Measurements from ENCODE around the gene SDK2.

Gene SDK2

GRCh38 chr17:73380439-73381106 is 263.7 kb downstream of the SDK2 start:
- Histone ChIP-seq H3K4me3 (ENCODE audit: low read length) (no peak overlapping the region), H3K9me2 (replicated peaks; ENCODE audit: insufficient read depth, low read length) (no peaks in the 10 kb centered on the region), H3K4me1 (ENCODE audit: low read length) (no peaks in the 10 kb centered on the region), H3K27me3 (replicated peaks; ENCODE audit: insufficient read depth, low read length) (peaks cover 58% of the 10 kb centered on the region), H3K9ac (ENCODE audit: low read length) (no peak overlapping the region), H3K79me2 (ENCODE audit: low read length) (no peaks in the 10 kb centered on the region), H4K20me1 (ENCODE audit: insufficient read depth, low read length) (no peaks in the 10 kb centered on the region), H3K9me3 (replicated peaks; ENCODE audit: insufficient read depth, low read length) (no peaks in the 10 kb centered on the region), H3K27ac (ENCODE audit: low read length) (no peak overlapping the region), H3K4me2 (ENCODE audit: low read depth, low read length) (no peak overlapping the region), H3K36me3 (replicated peaks; ENCODE audit: insufficient read depth, low read length) (no peaks in the 10 kb centered on the region), H2AFZ (ENCODE audit: low read length) (no peak overlapping the region), H3F3A (ENCODE audit: insufficient read depth, low read length) (no peaks in the 10 kb centered on the region)
- DNase-seq = no peak
- TF ChIP-seq, protein P1, sequence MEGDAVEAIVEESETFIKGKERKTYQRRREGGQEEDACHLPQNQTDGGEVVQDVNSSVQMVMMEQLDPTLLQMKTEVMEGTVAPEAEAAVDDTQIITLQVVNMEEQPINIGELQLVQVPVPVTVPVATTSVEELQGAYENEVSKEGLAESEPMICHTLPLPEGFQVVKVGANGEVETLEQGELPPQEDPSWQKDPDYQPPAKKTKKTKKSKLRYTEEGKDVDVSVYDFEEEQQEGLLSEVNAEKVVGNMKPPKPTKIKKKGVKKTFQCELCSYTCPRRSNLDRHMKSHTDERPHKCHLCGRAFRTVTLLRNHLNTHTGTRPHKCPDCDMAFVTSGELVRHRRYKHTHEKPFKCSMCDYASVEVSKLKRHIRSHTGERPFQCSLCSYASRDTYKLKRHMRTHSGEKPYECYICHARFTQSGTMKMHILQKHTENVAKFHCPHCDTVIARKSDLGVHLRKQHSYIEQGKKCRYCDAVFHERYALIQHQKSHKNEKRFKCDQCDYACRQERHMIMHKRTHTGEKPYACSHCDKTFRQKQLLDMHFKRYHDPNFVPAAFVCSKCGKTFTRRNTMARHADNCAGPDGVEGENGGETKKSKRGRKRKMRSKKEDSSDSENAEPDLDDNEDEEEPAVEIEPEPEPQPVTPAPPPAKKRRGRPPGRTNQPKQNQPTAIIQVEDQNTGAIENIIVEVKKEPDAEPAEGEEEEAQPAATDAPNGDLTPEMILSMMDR (IDR thresholded peaks at IDR 0.05; ENCODE audit: low read length) = no peak
- TF ChIP-seq EZH2phosphoT487 (IDR thresholded peaks at IDR 0.05; ENCODE audit: low read length) (no peak), EZH2 (optimal IDR thresholded peaks at IDR 0.05; ENCODE audit: low read depth, low read length) (no peak)

- no peak overlapping the region for H2AFZ ChIP-seq (ENCODE audit: low read length)
- no peaks in the 10 kb centered on the region for H3K9me3 ChIP-seq (replicated peaks; ENCODE audit: insufficient read depth, low read length)
- H3K4me2 ChIP-seq (ENCODE audit: low read depth, low read length) = no peak overlapping the region
- H3K79me2 ChIP-seq (ENCODE audit: low read length) = no peaks in the 10 kb centered on the region
- no peaks in the 10 kb centered on the region for H3F3A ChIP-seq (ENCODE audit: insufficient read depth, low read length)
- no peaks in the 10 kb centered on the region for H4K20me1 ChIP-seq (ENCODE audit: insufficient read depth, low read length)
- no peak overlapping the region for H3K4me3 ChIP-seq (ENCODE audit: low read length)
- no peak overlapping the region for H3K27ac ChIP-seq (ENCODE audit: low read length)
- TF ChIP-seq, protein P1 (IDR thresholded peaks at IDR 0.05; ENCODE audit: low read length) = no peak
- TF ChIP-seq EZH2phosphoT487 (IDR thresholded peaks at IDR 0.05; ENCODE audit: low read length) (no peak), EZH2 (optimal IDR thresholded peaks at IDR 0.05; ENCODE audit: low read depth, low read length) (no peak)
- no peak overlapping the region for H3K9ac ChIP-seq (ENCODE audit: low read length)
- DNase-seq = no peak
- peaks cover 51% of the 10 kb centered on the region for H3K27me3 ChIP-seq (replicated peaks; ENCODE audit: insufficient read depth, low read length)
- H3K9me2 ChIP-seq (replicated peaks; ENCODE audit: insufficient read depth, low read length) = no peaks in the 10 kb centered on the region
- no peaks in the 10 kb centered on the region for H3K4me1 ChIP-seq (ENCODE audit: low read length)
- H3K36me3 ChIP-seq (replicated peaks; ENCODE audit: insufficient read depth, low read length) = no peaks in the 10 kb centered on the region
Measured at GRCh38 chr17:73379826-73380225, 264.4 kb downstream of the SDK2 start.

DNA sequence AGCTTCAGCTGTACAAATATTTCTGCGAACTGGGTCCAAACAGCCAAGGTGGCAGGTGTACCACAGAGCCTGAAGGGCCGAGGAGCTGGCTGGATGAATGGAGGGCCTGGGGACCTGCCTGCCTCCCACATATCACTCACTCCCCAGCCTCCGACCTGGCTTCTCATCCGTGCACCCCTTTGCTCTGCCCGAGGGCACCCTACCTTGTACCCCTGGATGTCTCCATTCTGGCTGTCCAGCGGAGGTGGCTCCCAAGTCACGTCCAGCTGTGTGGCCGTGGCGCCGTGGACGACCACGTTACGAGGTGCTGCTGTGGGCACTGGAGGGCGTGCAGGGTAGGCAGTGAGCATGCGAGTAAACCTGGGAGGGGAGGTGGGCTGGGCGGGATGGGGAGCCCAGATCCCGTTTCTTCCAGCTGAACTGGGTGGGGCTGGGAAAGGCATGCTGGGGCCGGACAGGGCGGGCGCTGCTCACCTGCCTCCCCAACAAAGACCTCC is 265.2 kb downstream of the SDK2 start:
- no peaks in the 10 kb centered on the region for H3K4me1 ChIP-seq (ENCODE audit: low read length)

More for the DNA sequence above, 265.2 kb downstream of the SDK2 start:
- no peak overlapping the region for H3K4me2 ChIP-seq (ENCODE audit: low read depth, low read length)
- no peaks in the 10 kb centered on the region for H3K36me3 ChIP-seq (replicated peaks; ENCODE audit: insufficient read depth, low read length)
- H3K79me2 ChIP-seq (ENCODE audit: low read length) = no peaks in the 10 kb centered on the region
- H3K4me3 ChIP-seq (ENCODE audit: low read length) = no peak overlapping the region
- H3K9me3 ChIP-seq (replicated peaks; ENCODE audit: insufficient read depth, low read length) = no peaks in the 10 kb centered on the region
- no peak for DNase-seq
- H2AFZ ChIP-seq (ENCODE audit: low read length) = no peak overlapping the region
- peaks cover 43% of the 10 kb centered on the region for H3K27me3 ChIP-seq (replicated peaks; ENCODE audit: insufficient read depth, low read length)
- no peaks in the 10 kb centered on the region for H3F3A ChIP-seq (ENCODE audit: insufficient read depth, low read length)
- H3K9ac ChIP-seq (ENCODE audit: low read length) = no peak overlapping the region
- TF ChIP-seq EZH2 (optimal IDR thresholded peaks at IDR 0.05; ENCODE audit: low read depth, low read length) = no peak
- TF ChIP-seq EZH2phosphoT487 (IDR thresholded peaks at IDR 0.05; ENCODE audit: low read length) = no peak
- TF ChIP-seq, protein P1 (IDR thresholded peaks at IDR 0.05; ENCODE audit: low read length) = no peak
- H3K27ac ChIP-seq (ENCODE audit: low read length) = no peak overlapping the region
- no peaks in the 10 kb centered on the region for H3K9me2 ChIP-seq (replicated peaks; ENCODE audit: insufficient read depth, low read length)
- H4K20me1 ChIP-seq (ENCODE audit: insufficient read depth, low read length) = no peaks in the 10 kb centered on the region

Data from MM.1S (cell line).